ENCODE results near the gene ANKRD29. TPM values are rescaled to one million over a fixed set of nuclear protein-coding genes. Genes with fewer than 3 reads are reported as not detected.
A peak's percentile ranks its signal among the peaks of the same experiment; 100 is the strongest.

The ANKRD29 gene
- total and polyA plus RNA-seq, 9 of the 15 experiments (the other 6 are each of a cell fraction or from before 2014, with no cell fraction given), result 0.36 TPM; not detected in 8

DNA sequence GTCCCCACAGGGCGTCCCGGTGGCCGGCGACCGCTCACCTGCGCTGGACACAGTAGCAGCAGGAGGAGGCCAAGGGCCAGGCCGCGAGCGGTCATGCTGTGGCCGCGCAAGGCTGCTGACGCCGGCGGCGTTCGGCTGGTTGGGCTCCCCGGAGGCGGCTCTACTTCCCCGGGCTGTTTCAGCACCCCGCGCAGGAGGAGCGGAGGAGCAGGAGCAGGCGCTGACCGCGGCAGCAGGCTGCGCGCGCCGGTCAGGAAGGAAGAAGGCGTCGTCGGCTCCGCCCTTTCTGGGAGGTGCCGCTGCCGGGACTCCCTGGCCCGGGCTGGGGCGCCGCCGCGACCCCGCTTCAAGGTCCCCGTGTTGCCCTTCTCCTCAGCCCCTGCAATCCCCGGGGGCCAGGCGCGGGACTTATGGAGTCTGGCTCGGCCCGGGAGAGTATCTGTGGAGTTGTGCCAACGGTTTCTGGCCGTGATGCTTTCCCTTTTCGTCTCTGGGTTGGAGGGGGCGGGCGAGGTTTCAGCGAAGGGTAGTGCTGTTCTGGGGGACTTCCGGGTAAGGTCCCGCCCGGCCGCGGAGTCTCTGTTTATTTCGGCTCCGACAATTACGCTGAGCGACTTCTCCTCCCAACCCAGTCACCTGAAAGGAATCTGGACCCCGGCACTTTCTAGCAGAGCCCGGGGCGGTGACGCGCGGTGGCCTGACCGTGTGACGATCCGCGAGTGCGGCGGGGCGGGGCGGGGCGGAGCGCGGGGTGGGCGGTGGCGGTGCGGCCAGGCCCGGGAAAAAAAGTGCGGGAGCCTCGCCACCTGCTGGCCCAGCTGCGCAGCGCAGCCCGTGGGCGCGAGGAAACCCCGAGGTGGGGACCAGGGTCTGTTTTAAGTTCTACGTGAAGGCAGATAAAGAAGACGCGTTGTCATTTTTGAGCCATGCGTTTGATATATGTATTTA is 76.2 kb downstream of the ANKRD29 start, which contains the start of gene NPC1 (continued):
- TF ChIP-seq ZFPM2 (CRISPR knock-in tag; IDR thresholded peaks at IDR 0.05), result peak; percentile 25; the same call in 1 of the 2 replicates
- TF ChIP-seq ELF4 (CRISPR knock-in tag; IDR thresholded peaks at IDR 0.05), result peak; percentile 88
- peak; percentile 29; the same call in 1 of the 2 replicates for TF ChIP-seq ZBTB40 (IDR thresholded peaks at IDR 0.05)
- TF ChIP-seq ZBTB40 (CRISPR knock-in tag; IDR thresholded peaks at IDR 0.05), result no peak
- TF ChIP-seq E2F8 (IDR thresholded peaks at IDR 0.05; ENCODE audit: low read depth, partially characterized antibody), result peak; percentile 18
- peak; percentile 90 for TF ChIP-seq POLR2B (IDR thresholded peaks at IDR 0.05; ENCODE audit: low read depth, partially characterized antibody)
- TF ChIP-seq, protein P1, sequence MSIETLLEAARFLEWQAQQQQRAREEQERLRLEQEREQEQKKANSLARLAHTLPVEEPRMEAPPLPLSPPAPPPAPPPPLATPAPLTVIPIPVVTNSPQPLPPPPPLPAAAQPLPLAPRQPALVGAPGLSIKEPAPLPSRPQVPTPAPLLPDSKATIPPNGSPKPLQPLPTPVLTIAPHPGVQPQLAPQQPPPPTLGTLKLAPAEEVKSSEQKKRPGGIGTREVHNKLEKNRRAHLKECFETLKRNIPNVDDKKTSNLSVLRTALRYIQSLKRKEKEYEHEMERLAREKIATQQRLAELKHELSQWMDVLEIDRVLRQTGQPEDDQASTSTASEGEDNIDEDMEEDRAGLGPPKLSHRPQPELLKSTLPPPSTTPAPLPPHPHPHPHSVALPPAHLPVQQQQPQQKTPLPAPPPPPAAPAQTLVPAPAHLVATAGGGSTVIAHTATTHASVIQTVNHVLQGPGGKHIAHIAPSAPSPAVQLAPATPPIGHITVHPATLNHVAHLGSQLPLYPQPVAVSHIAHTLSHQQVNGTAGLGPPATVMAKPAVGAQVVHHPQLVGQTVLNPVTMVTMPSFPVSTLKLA (conservative IDR thresholded peaks at IDR 0.05), result peak; percentile 85 to 88
- no peak for TF ChIP-seq ZNF121 (CRISPR knock-in tag; conservative IDR thresholded peaks at IDR 0.05)
- TF ChIP-seq ZNF212 (CRISPR knock-in tag; IDR thresholded peaks at IDR 0.05), result no peak
- TF ChIP-seq, protein P2, sequence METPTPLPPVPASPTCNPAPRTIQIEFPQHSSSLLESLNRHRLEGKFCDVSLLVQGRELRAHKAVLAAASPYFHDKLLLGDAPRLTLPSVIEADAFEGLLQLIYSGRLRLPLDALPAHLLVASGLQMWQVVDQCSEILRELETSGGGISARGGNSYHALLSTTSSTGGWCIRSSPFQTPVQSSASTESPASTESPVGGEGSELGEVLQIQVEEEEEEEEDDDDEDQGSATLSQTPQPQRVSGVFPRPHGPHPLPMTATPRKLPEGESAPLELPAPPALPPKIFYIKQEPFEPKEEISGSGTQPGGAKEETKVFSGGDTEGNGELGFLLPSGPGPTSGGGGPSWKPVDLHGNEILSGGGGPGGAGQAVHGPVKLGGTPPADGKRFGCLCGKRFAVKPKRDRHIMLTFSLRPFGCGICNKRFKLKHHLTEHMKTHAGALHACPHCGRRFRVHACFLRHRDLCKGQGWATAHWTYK (CRISPR knock-in tag; IDR thresholded peaks at IDR 0.05), result 0 out of 2 replicates have a peak, but pooled peaks have one; percentile 24
